ENCODE measurements around the gene SLC30A2. TPM values are rescaled to one million over a fixed set of nuclear protein-coding genes. Genes with fewer than 3 reads are reported as not detected.

SLC30A2 gene
- total and polyA plus RNA-seq, 2 of the 13 experiments (the other 11 are each of a cell fraction or from before 2014, with no cell fraction given): not detected

- H2AFZ ChIP-seq (ENCODE audit: low read length): no peak overlapping the region
- no peak overlapping the region for H3K4me3 ChIP-seq (replicated peaks in 1 of 3; ENCODE audit: insufficient read depth in 1 of 3, low read depth in 2 of 3, low read length in 3 of 3)
- DNase-seq (ENCODE audit: low spot score) (no peak), FAIRE-seq (no peak), ATAC-seq (no peak)
- peaks cover 10 to 21% of the 10 kb centered on the region in 2 experiments for H3K36me3 ChIP-seq (replicated peaks in 1 of 2; ENCODE audit: control insufficient read depth in 1 of 2, insufficient read depth in 2 of 2, low read length in 2 of 2)
- H3K27ac ChIP-seq (ENCODE audit: extremely low read length, insufficient read depth, low read length): no peak overlapping the region
- no peaks in the 10 kb centered on the region for H3K27me3 ChIP-seq (ENCODE audit: control insufficient read depth in 1 of 2, insufficient read depth in 2 of 2, low read length in 2 of 2)
- no peaks in the 10 kb centered on the region for H3K4me1 ChIP-seq (ENCODE audit: insufficient read depth, low read length)
- no peaks in the 10 kb centered on the region for H3K9me3 ChIP-seq (ENCODE audit: low read length)
- TF ChIP-seq MZF1 (CRISPR knock-in tag; IDR thresholded peaks at IDR 0.05; ENCODE audit: borderline replicate concordance): no peak
- TF ChIP-seq, protein P1, sequence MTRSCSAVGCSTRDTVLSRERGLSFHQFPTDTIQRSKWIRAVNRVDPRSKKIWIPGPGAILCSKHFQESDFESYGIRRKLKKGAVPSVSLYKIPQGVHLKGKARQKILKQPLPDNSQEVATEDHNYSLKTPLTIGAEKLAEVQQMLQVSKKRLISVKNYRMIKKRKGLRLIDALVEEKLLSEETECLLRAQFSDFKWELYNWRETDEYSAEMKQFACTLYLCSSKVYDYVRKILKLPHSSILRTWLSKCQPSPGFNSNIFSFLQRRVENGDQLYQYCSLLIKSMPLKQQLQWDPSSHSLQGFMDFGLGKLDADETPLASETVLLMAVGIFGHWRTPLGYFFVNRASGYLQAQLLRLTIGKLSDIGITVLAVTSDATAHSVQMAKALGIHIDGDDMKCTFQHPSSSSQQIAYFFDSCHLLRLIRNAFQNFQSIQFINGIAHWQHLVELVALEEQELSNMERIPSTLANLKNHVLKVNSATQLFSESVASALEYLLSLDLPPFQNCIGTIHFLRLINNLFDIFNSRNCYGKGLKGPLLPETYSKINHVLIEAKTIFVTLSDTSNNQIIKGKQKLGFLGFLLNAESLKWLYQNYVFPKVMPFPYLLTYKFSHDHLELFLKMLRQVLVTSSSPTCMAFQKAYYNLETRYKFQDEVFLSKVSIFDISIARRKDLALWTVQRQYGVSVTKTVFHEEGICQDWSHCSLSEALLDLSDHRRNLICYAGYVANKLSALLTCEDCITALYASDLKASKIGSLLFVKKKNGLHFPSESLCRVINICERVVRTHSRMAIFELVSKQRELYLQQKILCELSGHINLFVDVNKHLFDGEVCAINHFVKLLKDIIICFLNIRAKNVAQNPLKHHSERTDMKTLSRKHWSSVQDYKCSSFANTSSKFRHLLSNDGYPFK (CRISPR knock-in tag; IDR thresholded peaks at IDR 0.05; ENCODE audit: borderline replicate concordance): no peak
- TF ChIP-seq GABPA (IDR thresholded peaks at IDR 0.05; ENCODE audit: low read depth, low read length): no peak
- TF ChIP-seq GABPA (CRISPR knock-in tag; IDR thresholded peaks at IDR 0.05; ENCODE audit: low read depth): 0 out of 2 replicates have a peak, but pooled peaks have one; percentile 3
- no peak for TF ChIP-seq ELF1 (CRISPR knock-in tag; IDR thresholded peaks at IDR 0.05)
- TF ChIP-seq NAIF1 (CRISPR knock-in tag; IDR thresholded peaks at IDR 0.05; ENCODE audit: borderline replicate concordance): no peak
- TF ChIP-seq KAT2B (IDR thresholded peaks at IDR 0.05; ENCODE audit: borderline replicate concordance, low read depth, low read length): no peak
- no TSS peak for BruUV-seq (replicated peaks)
- WGBS (ENCODE audit: low lambda C conversion rate): 98% methylated on average over 6 of the region's 6 CpGs
- POLR2A ChIA-PET: no interaction called here
- intact Hi-C loops (cut with micrococcal nuclease; ENCODE audit: unreplicated experiment) (no loop called here), in situ Hi-C loops (cut with HindIII; ENCODE audit: extremely low pct_ligation_motif_present, low pct_unique_long_range_greater_than_20kb) (loop anchor here (10.0 kb wide), 1 partner anchor 165 kb away; no protein-coding TSS in a partner anchor)
- no peaks in the 10 kb centered on the region for H4K20me1 ChIP-seq (ENCODE audit: insufficient read depth, low read length)
- no peak overlapping the region for H3K4me2 ChIP-seq (ENCODE audit: low read depth, low read length)
- CTCF ChIA-PET (ENCODE audit: low intra/inter-chr PET ratio, low total read pairs): no interaction called here
- no peak overlapping the region for H3K9ac ChIP-seq (ENCODE audit: insufficient read depth, low read depth, low read length)
- no peaks in the 10 kb centered on the region for H3K79me2 ChIP-seq (ENCODE audit: insufficient read depth, low read length)
These were observed 55.7 kb downstream of the SLC30A2 start for GRCh38 chr1:25990251-25990650.
